Ascending aorta (tissue), 2 donors: Measurements from ENCODE around the gene TM9SF1. TPM values are rescaled to one million over a fixed set of nuclear protein-coding genes. Genes with fewer than 3 reads are reported as not detected.

Experiments used
- DNase-seq, 2 donors: peaks; one replicate each; pipeline ENCODE4 v3.0.0-alpha.2; 2019; ENCODE audit warnings: low spot score in 2 of 2
- H3K27ac ChIP-seq, 2 donors: fragments of 200-600 bp; sonication (generic); one replicate each; pipeline ENCODE4 v1.5.1; 2016 to 2017; ENCODE audit warnings: mild to moderate bottlenecking in 1 of 2
- H3K27me3 ChIP-seq: fragments of 200-600 bp; sonication (generic); one replicate; pipeline ENCODE4 v1.5.1; 2017
- H3K36me3 ChIP-seq, 2 donors: fragments of 200-600 bp; sonication (generic); one replicate each; pipeline ENCODE4 v1.5.1; 2016
- H3K4me1 ChIP-seq, 2 donors: fragments of 200-600 bp; sonication (generic); one replicate each; pipeline ENCODE4 v1.5.1; 2016 to 2017; ENCODE audit warnings: mild to moderate bottlenecking in 1 of 2
- H3K4me3 ChIP-seq, 2 donors: fragments of 200-600 bp; sonication (generic); one replicate each; pipeline ENCODE4 v1.5.1; 2016 to 2017; ENCODE audit warnings: mild to moderate bottlenecking in 1 of 2
- H3K9me3 ChIP-seq, 2 donors: fragments of 200-600 bp; sonication (generic); one replicate each; pipeline ENCODE4 v1.5.1; 2016
- intact Hi-C: fragments of 100-400 bp; cut with DNase I; formaldehyde crosslinking; loops from one replicate; pipeline ENCODE4 v1.15.1; 2023
- total RNA-seq: library from RNA; depleted of rRNA; stranded (reverse); fragments of >200 nt; gene quantifications from one replicate; pipeline ENCODE4 v1.1.0, GENCODE V29; 2016
- TF ChIP-seq, protein P1 (sequence below), 3 experiments: fragments of 200-600 bp in 2 of 3; fragments of 450-650 bp in 1 of 3; sonication (generic) in 2 of 3; IDR thresholded peaks; one replicate each; pipeline ENCODE4 v1.5.1; 2016 to 2019; ENCODE audit warnings: antibody characterized with exemption in 3 of 3, mild to moderate bottlenecking in 1 of 3, moderate library complexity in 1 of 3

Gene TM9SF1
- total RNA-seq, 1 donor from 2014 or later, result 86.5 TPM

DNA sequence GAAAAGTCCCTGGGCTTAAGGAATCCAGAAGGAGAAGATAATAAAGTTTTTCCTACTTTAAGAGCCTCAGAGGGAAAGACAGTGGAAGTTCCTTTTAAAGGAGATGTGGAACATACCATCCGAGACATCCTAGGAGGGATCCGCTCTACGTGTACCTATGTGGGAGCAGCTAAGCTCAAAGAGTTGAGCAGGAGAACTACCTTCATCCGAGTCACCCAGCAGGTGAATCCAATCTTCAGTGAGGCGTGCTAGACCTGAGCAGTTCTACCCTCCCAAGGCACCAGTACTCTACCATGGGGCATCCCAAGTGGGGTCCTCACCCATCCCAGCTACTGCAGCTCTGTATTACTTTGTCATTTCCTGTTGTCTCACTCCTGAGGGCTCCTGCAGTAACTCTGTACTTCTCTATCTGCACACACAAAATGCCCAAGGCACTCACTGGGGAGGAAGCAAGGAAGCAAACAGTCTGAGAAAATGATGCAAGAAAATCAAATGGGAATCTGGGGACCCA is 43.3 kb upstream of the TM9SF1 start:
- peaks cover 35 to 64% of the 10 kb centered on the region in 2 donors for H3K36me3 ChIP-seq
- H3K4me1 ChIP-seq, result peaks cover 16 to 38% of the 10 kb centered on the region in 2 donors
- peak in 1 of 2 donors; percentile 56 for DNase-seq
- H3K4me3 ChIP-seq, result no peak overlapping the region
- no peaks in the 10 kb centered on the region for H3K9me3 ChIP-seq
- no peaks in the 10 kb centered on the region for H3K27me3 ChIP-seq
- H3K27ac ChIP-seq, result no peak overlapping the region
- TF ChIP-seq, protein P1, sequence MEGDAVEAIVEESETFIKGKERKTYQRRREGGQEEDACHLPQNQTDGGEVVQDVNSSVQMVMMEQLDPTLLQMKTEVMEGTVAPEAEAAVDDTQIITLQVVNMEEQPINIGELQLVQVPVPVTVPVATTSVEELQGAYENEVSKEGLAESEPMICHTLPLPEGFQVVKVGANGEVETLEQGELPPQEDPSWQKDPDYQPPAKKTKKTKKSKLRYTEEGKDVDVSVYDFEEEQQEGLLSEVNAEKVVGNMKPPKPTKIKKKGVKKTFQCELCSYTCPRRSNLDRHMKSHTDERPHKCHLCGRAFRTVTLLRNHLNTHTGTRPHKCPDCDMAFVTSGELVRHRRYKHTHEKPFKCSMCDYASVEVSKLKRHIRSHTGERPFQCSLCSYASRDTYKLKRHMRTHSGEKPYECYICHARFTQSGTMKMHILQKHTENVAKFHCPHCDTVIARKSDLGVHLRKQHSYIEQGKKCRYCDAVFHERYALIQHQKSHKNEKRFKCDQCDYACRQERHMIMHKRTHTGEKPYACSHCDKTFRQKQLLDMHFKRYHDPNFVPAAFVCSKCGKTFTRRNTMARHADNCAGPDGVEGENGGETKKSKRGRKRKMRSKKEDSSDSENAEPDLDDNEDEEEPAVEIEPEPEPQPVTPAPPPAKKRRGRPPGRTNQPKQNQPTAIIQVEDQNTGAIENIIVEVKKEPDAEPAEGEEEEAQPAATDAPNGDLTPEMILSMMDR (IDR thresholded peaks at IDR 0.05), result no peak
- intact Hi-C loops, result no loop called here

DNA sequence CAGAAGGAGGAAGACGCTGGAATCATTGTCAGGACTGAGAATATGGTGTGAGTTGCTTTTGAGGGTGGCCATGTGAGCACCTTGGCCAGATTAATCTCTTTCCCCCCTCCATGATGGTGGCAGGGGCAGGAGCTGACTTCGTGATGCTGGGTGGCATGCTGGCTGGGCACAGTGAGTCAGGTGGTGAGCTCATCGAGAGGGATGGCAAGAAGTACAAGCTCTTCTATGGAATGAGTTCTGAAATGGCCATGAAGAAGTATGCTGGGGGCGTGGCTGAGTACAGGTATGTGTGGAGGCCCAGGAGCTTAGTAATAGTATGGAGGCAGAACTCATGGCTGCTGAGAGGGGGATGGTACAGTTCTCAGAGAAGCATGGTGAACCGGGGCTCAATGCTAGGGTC is 42.9 kb upstream of the TM9SF1 start:
- peak in 1 of 2 donors; percentile 56 for DNase-seq
- peaks cover 20 to 39% of the 10 kb centered on the region in 2 donors for H3K4me1 ChIP-seq
- intact Hi-C loops, result no loop called here

DNA sequence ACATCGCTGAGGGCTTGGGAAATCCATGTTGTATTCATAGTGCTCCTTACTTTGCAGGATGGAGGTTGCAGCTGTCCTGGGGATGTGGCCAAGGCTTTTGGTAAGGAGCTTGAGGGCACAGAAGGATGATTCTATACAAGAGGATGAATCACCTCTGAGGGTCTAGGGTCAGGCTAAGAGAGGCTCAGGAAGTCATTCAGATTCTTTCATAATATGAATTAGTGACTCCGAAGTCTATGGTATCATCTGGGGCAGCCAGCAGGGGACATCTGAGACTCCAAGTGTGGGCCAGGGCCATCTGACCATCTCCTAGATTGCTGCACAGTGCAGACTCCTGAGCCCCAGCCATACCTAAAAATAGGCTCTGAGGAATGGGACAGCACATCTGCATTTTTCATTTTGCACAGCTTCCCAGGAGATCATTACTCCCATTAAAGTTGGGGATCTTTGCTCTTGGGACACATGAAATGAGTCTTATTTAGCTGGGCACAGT is 42.3 kb upstream of the TM9SF1 start:
- Histone ChIP-seq H3K9me3 (no peaks in the 10 kb centered on the region), H3K36me3 (peaks cover 35 to 64% of the 10 kb centered on the region in 2 donors), H3K4me1 (peaks cover 21 to 39% of the 10 kb centered on the region in 2 donors), H3K4me3 (no peak overlapping the region), H3K27me3 (no peaks in the 10 kb centered on the region), H3K27ac (no peak overlapping the region)
- intact Hi-C loops, result no loop called here
- peak in 1 of 2 donors; percentile 53 for DNase-seq
- TF ChIP-seq, protein P1 (IDR thresholded peaks at IDR 0.05), result no peak

More for the DNA sequence above, 42.9 kb upstream of the TM9SF1 start:
- TF ChIP-seq, protein P1 (IDR thresholded peaks at IDR 0.05), result no peak
- H3K27me3 ChIP-seq, result no peaks in the 10 kb centered on the region
- H3K4me3 ChIP-seq, result no peak overlapping the region
- H3K36me3 ChIP-seq, result peaks cover 35 to 64% of the 10 kb centered on the region in 2 donors
- H3K27ac ChIP-seq, result no peak overlapping the region
- no peaks in the 10 kb centered on the region for H3K9me3 ChIP-seq

DNA sequence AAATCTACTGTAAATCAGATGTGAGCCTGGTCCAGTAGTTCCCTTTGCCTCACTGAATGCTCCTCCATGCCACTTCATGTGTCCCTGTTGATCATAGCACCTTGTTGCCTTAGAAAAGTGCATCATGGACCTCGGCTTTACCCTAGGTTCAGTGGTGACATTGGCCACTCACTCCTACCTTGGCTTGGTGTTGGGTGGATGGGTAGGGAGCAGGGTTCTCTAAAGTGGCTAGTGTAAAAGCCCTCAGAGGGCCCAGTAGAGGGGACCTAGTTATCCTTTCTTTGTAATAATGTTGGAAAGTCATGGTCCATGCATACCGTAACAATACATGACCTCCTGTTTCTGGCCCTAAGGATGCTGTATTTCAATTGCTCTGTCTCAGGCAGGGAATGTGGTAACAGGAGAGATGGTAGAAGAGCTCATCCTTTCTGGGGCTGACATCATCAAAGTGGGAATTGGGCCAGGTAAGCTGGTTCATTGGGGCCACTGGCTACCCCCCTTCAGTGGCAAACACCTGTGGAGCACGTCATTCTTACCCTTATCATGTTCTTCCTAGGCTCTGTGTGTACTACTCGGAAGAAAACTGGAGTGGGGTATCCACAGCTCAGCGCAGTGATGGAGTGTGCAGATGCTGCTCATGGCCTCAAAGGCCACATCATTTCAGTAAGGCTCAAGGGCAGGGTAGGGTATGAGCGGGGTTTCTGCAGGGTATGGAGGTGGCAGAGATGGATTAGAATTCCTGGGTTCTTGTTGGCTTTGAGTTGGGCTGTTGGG is 41.6 kb upstream of the TM9SF1 start:
- Histone ChIP-seq H3K4me1 (peaks cover 21 to 39% of the 10 kb centered on the region in 2 donors), H3K36me3 (peaks cover 35 to 64% of the 10 kb centered on the region in 2 donors), H3K9me3 (no peaks in the 10 kb centered on the region), H3K27ac (no peak overlapping the region), H3K4me3 (no peak overlapping the region), H3K27me3 (no peaks in the 10 kb centered on the region)
- intact Hi-C loops, result no loop called here
- TF ChIP-seq, protein P1 (IDR thresholded peaks at IDR 0.05), result no peak
- peak in 1 of 2 donors; percentile 41 for DNase-seq

DNA sequence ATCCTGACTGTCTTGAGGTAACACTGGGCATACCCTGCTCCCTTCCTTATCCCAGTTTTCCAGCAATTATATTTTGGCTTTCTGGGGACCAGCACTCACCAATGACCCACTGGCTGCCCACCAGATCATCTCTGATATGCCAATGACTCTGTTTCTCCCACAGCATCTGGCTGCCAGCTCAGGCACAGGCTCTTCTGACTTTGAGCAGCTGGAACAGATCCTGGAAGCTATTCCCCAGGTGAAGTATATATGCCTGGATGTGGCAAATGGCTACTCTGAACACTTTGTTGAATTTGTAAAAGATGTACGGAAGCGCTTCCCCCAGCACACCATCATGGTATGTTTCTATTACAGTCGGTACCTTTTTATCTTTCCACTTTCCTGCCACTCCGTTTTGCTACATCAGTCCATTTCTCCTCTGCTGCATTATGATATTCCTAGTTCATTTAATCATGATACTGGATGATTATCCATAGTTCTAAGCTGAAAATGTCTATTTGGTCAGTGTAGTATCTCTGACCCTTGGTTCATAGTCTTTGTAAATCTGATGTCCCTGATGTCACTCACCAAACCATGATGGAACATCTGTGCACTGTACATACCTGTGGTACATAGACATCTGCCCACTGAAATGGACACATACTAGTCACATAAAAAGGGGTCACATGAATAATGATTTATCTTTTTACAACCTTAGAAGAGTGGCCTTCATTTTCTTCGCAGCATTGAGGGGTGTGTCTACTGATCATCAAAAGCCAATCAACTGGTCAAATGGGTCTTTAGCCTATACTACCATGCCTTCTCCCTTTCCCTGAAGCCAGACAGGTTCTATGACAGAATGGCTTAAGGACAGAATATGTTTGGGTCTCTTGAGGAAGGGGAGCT is 40.8 kb upstream of the TM9SF1 start:
- peaks cover 35 to 64% of the 10 kb centered on the region in 2 donors for H3K36me3 ChIP-seq
- H3K27ac ChIP-seq, result no peak overlapping the region

More for the DNA sequence above, 40.8 kb upstream of the TM9SF1 start:
- TF ChIP-seq, protein P1 (IDR thresholded peaks at IDR 0.05), result no peak
- no peaks in the 10 kb centered on the region for H3K27me3 ChIP-seq
- peaks cover 18 to 36% of the 10 kb centered on the region in 2 donors for H3K4me1 ChIP-seq
- DNase-seq, result peak in 1 of 2 donors; percentile 28
- no peak overlapping the region for H3K4me3 ChIP-seq
- H3K9me3 ChIP-seq, result no peaks in the 10 kb centered on the region
- intact Hi-C loops, result no loop called here
